Body of pancreas (tissue), 4 donors: ENCODE measurements around the gene TOM1. TPM values are rescaled to one million over a fixed set of nuclear protein-coding genes. Genes with fewer than 3 reads are reported as not detected.

Experiments
- ATAC-seq: fragments of 150-250 bp; one replicate; pipeline ENCODE4 v1.9.1; 2016
- DNase-seq, 4 donors: peaks; one replicate each; pipeline ENCODE4 v3.0.0-alpha.2; 2019
- H3K27ac ChIP-seq, 4 donors: fragments of 200-600 bp; sonication (generic); 1 replicate in 3 of 4; 2 replicates in 1 of 4; pipeline versions ENCODE4 v1.5.1 to v1.6.1; 2016 to 2019; ENCODE audit warnings: mild to moderate bottlenecking in 1 of 4, mixed read lengths in 1 of 4, moderate library complexity in 1 of 4
- H3K27me3 ChIP-seq, 2 donors: fragments of 200-600 bp; sonication (generic); one replicate each; pipeline ENCODE4 v1.6.0; 2016; ENCODE audit warnings: mild to moderate bottlenecking in 1 of 2
- H3K36me3 ChIP-seq, 2 donors: fragments of 200-600 bp; sonication (generic); replicated peaks in 1 of 2; 2 replicates each; pipeline ENCODE4 v1.5.1; 2016; ENCODE audit warnings: low read depth in 2 of 2; ENCODE audit not compliant: insufficient read depth in 1 of 2
- H3K4me1 ChIP-seq: fragments of 200-600 bp; sonication (generic); one replicate; pipeline ENCODE4 v1.6.0; 2016
- H3K4me3 ChIP-seq, 2 donors: fragments of 200-600 bp; sonication (generic); 1 replicate in 1 of 2; 2 replicates in 1 of 2; pipeline ENCODE4 v1.5.1; 2016 to 2019
- H3K9me3 ChIP-seq, 3 donors: fragments of 200-600 bp; sonication (generic); 1 replicate in 2 of 3; 2 replicates in 1 of 3; pipeline ENCODE4 v1.5.1; 2016
- POLR2A ChIP-seq, 3 donors: fragments of 450-650 bp; IDR thresholded peaks; one replicate each; pipeline ENCODE4 v1.6.1; 2016; ENCODE audit warnings: antibody characterized with exemption in 3 of 3, mild to moderate bottlenecking in 2 of 3
- WGBS, 2 donors: methylation state at CpG; one replicate each; pipeline ENCODE4 v1.1.5; 2017; 5-methylcytosine and 5-hydroxymethylcytosine counted together
- intact Hi-C: fragments of 100-400 bp; cut with DNase I; formaldehyde crosslinking; loops from one replicate; pipeline ENCODE4 v1.15.1; 2023
- total RNA-seq, 2 donors: library from RNA; depleted of rRNA; stranded (reverse); fragments of >200 nt; gene quantifications; one replicate each; pipeline ENCODE4 v1.1.0, GENCODE V29; 2016
- TF ChIP-seq, protein P1 (sequence below), 7 experiments: fragments of 450-650 bp in 4 of 7; fragments of 200-600 bp in 3 of 7; sonication (generic) in 3 of 7; IDR thresholded peaks; one replicate each; pipeline ENCODE4 v1.5.1; 2016 to 2019; ENCODE audit warnings: antibody characterized with exemption in 7 of 7

TOM1 gene
- total RNA-seq, 2 donors from 2014 or later = 34.0 to 42.2 TPM

- Histone ChIP-seq H3K27me3 (no peaks in the 10 kb centered on the region), H3K4me3 (no peak overlapping the region), H3K4me1 (peaks cover 24% of the 10 kb centered on the region), H3K36me3 (no peaks in the 10 kb centered on the region), H3K9me3 (no peaks in the 10 kb centered on the region), H3K27ac (no peak overlapping the region)
- DNase-seq = no peak
- TF ChIP-seq, protein P1, sequence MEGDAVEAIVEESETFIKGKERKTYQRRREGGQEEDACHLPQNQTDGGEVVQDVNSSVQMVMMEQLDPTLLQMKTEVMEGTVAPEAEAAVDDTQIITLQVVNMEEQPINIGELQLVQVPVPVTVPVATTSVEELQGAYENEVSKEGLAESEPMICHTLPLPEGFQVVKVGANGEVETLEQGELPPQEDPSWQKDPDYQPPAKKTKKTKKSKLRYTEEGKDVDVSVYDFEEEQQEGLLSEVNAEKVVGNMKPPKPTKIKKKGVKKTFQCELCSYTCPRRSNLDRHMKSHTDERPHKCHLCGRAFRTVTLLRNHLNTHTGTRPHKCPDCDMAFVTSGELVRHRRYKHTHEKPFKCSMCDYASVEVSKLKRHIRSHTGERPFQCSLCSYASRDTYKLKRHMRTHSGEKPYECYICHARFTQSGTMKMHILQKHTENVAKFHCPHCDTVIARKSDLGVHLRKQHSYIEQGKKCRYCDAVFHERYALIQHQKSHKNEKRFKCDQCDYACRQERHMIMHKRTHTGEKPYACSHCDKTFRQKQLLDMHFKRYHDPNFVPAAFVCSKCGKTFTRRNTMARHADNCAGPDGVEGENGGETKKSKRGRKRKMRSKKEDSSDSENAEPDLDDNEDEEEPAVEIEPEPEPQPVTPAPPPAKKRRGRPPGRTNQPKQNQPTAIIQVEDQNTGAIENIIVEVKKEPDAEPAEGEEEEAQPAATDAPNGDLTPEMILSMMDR (IDR thresholded peaks at IDR 0.05) = no peak
- TF ChIP-seq POLR2A (IDR thresholded peaks at IDR 0.05) = no peak
- no peak for ATAC-seq
- intact Hi-C loops = no loop called here
- WGBS, 2 donors = 85 to 92% methylated on average over 8 of the region's 8 CpGs
Measured at GRCh38 chr22:35305525-35306070, 5.9 kb downstream of the TOM1 start.

GRCh38 chr22:35306350-35306967 is 6.8 kb downstream of the TOM1 start:
- TF ChIP-seq POLR2A (IDR thresholded peaks at IDR 0.05) = no peak
- TF ChIP-seq, protein P1 (IDR thresholded peaks at IDR 0.05) = no peak
- DNase-seq = no peak
- Histone ChIP-seq H3K4me1 (peaks cover 24% of the 10 kb centered on the region), H3K27me3 (no peaks in the 10 kb centered on the region), H3K36me3 (no peaks in the 10 kb centered on the region), H3K27ac (no peak overlapping the region), H3K9me3 (no peaks in the 10 kb centered on the region), H3K4me3 (no peak overlapping the region)
- ATAC-seq = no peak
- 45 to 53% methylated on average over 4 of the region's 4 CpGs for WGBS, 2 donors
- intact Hi-C loops = no loop called here

GRCh38 chr22:35307372-35307771 is 7.7 kb downstream of the TOM1 start:
- H3K4me3 ChIP-seq = no peak overlapping the region
- intact Hi-C loops = no loop called here
- no peaks in the 10 kb centered on the region for H3K36me3 ChIP-seq
- H3K27me3 ChIP-seq = no peaks in the 10 kb centered on the region
- H3K4me1 ChIP-seq = peaks cover 27% of the 10 kb centered on the region
- no peak overlapping the region for H3K27ac ChIP-seq
- H3K9me3 ChIP-seq = no peaks in the 10 kb centered on the region
- TF ChIP-seq POLR2A (IDR thresholded peaks at IDR 0.05) = no peak
- TF ChIP-seq, protein P1 (IDR thresholded peaks at IDR 0.05) = no peak
- no peak for ATAC-seq
- no peak for DNase-seq
- WGBS, 2 donors = 80 to 85% methylated on average over 9 of the region's 9 CpGs

DNA sequence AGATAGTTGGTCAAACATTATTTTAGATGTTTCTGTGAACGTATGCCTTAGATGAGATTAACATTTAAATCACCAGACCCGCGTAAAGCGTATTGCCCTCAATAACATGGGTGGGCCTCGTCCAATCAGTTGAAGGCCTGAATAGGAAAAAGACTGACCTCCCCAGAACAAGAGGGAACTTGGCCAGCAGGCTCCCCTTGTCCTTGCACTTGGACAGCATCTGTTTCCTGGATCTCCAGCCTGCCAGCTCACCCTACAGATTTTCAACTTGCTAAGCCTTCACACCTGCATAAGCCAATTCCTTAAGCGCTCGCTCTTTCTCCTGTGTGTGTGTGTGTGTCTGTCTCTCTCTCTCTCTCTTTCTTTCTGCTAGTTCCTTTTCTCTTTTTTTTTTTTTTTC is 8.2 kb downstream of the TOM1 start:
- H3K9me3 ChIP-seq = no peaks in the 10 kb centered on the region
- DNase-seq = no peak
- H3K4me1 ChIP-seq = peaks cover 32% of the 10 kb centered on the region
- no peak overlapping the region for H3K27ac ChIP-seq
- H3K4me3 ChIP-seq = no peak overlapping the region
- WGBS, 2 donors = 87 to 88% methylated on average over 7 of the region's 7 CpGs
- intact Hi-C loops = no loop called here
- ATAC-seq = no peak
- no peaks in the 10 kb centered on the region for H3K36me3 ChIP-seq
- H3K27me3 ChIP-seq = no peaks in the 10 kb centered on the region
- TF ChIP-seq, protein P1 (IDR thresholded peaks at IDR 0.05) = no peak
- no peak for TF ChIP-seq POLR2A (IDR thresholded peaks at IDR 0.05)

- H3K4me1 ChIP-seq = peaks cover 39% of the 10 kb centered on the region
- no peaks in the 10 kb centered on the region for H3K36me3 ChIP-seq
- DNase-seq (no peak), ATAC-seq (no peak)
- no peaks in the 10 kb centered on the region for H3K27me3 ChIP-seq
- intact Hi-C loops = no loop called here
- WGBS, 2 donors = 59 to 92% methylated on average over 6 of the region's 6 CpGs
- H3K27ac ChIP-seq = no peak overlapping the region
- no peak for TF ChIP-seq POLR2A (IDR thresholded peaks at IDR 0.05)
- TF ChIP-seq, protein P1 (IDR thresholded peaks at IDR 0.05) = no peak
- H3K4me3 ChIP-seq = no peak overlapping the region
- no peaks in the 10 kb centered on the region for H3K9me3 ChIP-seq
Measured at GRCh38 chr22:35308480-35309021, 8.9 kb downstream of the TOM1 start.
